K562 (cell line): ENCODE results near the gene ELFN2. TPM values are rescaled to one million over a fixed set of nuclear protein-coding genes. Genes with fewer than 3 reads are reported as not detected.

ENCODE experiments used
- ATAC-seq: fragments of 200-7000 bp; cut with Tn5 transposase; 3 replicates; pipeline ENCODE4 v1.9.1; 2020; ENCODE audit warnings: moderate library complexity
- BruUV-seq: library from RNA; stranded (reverse); fragments of 400-500 nt; replicated peaks from 2 replicates; lab custom pipeline; 2021; lab: Mats Ljungman, UMichigan
- CTCF ChIA-PET: fragments of 300-600 bp; formaldehyde crosslinking; extraction: SDS; loops from one replicate; lab custom pipeline; 2021; ENCODE audit warnings: low intra/inter-chr PET ratio; lab: Yijun Ruan, JAX
- POLR2A ChIA-PET: fragments of 300-600, 350-650 bp; sonication (Branson Sonifier 250); formaldehyde crosslinking; extraction: SDS; loops from one replicate; lab custom pipeline; 2021; ENCODE audit warnings: antibody characterized with exemption, inconsistent platforms; lab: Yijun Ruan, JAX
- DNase-seq, 4 experiments: peaks; one replicate each; pipeline versions ENCODE4 v3.0.0 to v3.0.0-alpha.2; 2011 to 2018; ENCODE audit warnings: low spot score in 3 of 4, mixed read lengths in 3 of 4; ENCODE audit errors: extremely low read depth in 1 of 4
- FAIRE-seq: peaks from 2 replicates; lab custom pipeline; 2011; peaks lifted over from hg19 to GRCh38; lab: Jason Lieb, UNC
- H2AFZ ChIP-seq: 2 replicates; pipeline ENCODE4 v1.6.0; 2011; ENCODE audit warnings: low read depth, low read length, control low read depth, inconsistent platforms
- H3K27ac ChIP-seq: fragments of 200-600 bp; 3 replicates; pipeline ENCODE4 v1.8.0; 2011; ENCODE audit warnings: low read depth, mild to moderate bottlenecking, control low read depth, inconsistent platforms, low read length, moderate library complexity, mixed read lengths; ENCODE audit errors: extremely low read depth
- H3K27me3 ChIP-seq, 2 experiments: fragments of 300-600 bp in 1 of 2; 2 replicates in 1 of 2; 3 replicates in 1 of 2; pipeline versions ENCODE4 v1.6.0 to v1.8.0; 2011; ENCODE audit warnings: inconsistent platforms in 2 of 2, low read length in 2 of 2, mild to moderate bottlenecking in 1 of 2, mixed read lengths in 1 of 2, moderate library complexity in 1 of 2; ENCODE audit not compliant: control insufficient read depth in 2 of 2, insufficient read depth in 2 of 2
- H3K36me3 ChIP-seq: fragments of 300-600 bp; 3 replicates; pipeline ENCODE4 v1.8.0; 2011; ENCODE audit warnings: mild to moderate bottlenecking, low read length, inconsistent platforms; ENCODE audit not compliant: control insufficient read depth, insufficient read depth
- H3K4me1 ChIP-seq, 2 experiments: fragments of 200-600 bp in 1 of 2; replicated peaks in 1 of 2; 2 replicates in 1 of 2; 3 replicates in 1 of 2; pipeline versions ENCODE4 v1.5.1 to v1.8.0; 2011; ENCODE audit warnings: inconsistent platforms in 2 of 2, low read length in 2 of 2, mild to moderate bottlenecking in 1 of 2, mixed read lengths in 1 of 2, moderate library complexity in 1 of 2; ENCODE audit not compliant: control insufficient read depth in 2 of 2, insufficient read depth in 2 of 2
- H3K4me2 ChIP-seq: 2 replicates; pipeline ENCODE4 v1.6.1; 2011; ENCODE audit warnings: low read length, control low read depth, inconsistent platforms, mixed read lengths; ENCODE audit not compliant: insufficient read depth
- H3K4me3 ChIP-seq: fragments of 200-600 bp; sonication (generic), shearing (Covaris generic); 2 replicates; pipeline ENCODE4 v1.5.1; 2016; ENCODE audit warnings: control low read depth, inconsistent platforms
- H3K79me2 ChIP-seq: fragments of 200-600 bp; 3 replicates; pipeline ENCODE4 v1.8.0; 2011; ENCODE audit warnings: low read length, inconsistent platforms; ENCODE audit not compliant: control insufficient read depth, insufficient read depth
- H3K9ac ChIP-seq, 2 experiments: 2 replicates each; pipeline versions ENCODE4 v1.6.0 to v1.6.1; 2011; ENCODE audit warnings: low read depth in 2 of 2, low read length in 2 of 2, control low read depth in 1 of 2, inconsistent platforms in 1 of 2, mild to moderate bottlenecking in 1 of 2, mixed read lengths in 1 of 2; ENCODE audit not compliant: insufficient read depth in 1 of 2
- H3K9me1 ChIP-seq: one replicate; pipeline ENCODE4 v1.6.0; 2011; ENCODE audit warnings: inconsistent platforms, mild to moderate bottlenecking, low read length, moderate library complexity; ENCODE audit not compliant: control insufficient read depth, insufficient read depth
- H3K9me3 ChIP-seq: replicated peaks from 2 replicates; pipeline ENCODE4 v1.5.1; 2011; ENCODE audit warnings: low read depth, low read length, inconsistent platforms; ENCODE audit not compliant: control insufficient read depth, insufficient read depth
- H4K20me1 ChIP-seq: replicated peaks from 2 replicates; pipeline ENCODE4 v1.6.1; 2011; ENCODE audit warnings: low read length, inconsistent platforms, mixed read lengths; ENCODE audit not compliant: control insufficient read depth, insufficient read depth
- CAMTA2 ChIP-seq: fragments of 250-450 bp; sonication (Bioruptor Pico); conservative IDR thresholded peaks from 2 replicates; pipeline ENCODE4 v1.5.1; 2022
- CEBPG ChIP-seq, 3 experiments: fragments of 200-800 bp in 1 of 3; sonication (Bioruptor generic) in 1 of 3; sonication (generic) in 1 of 3; formaldehyde crosslinking in 1 of 3; IDR thresholded peaks in 2 of 3; conservative IDR thresholded peaks in 1 of 3; 2 replicates each; pipeline versions ENCODE4 v1.6.1 to v1.8.0; 2016 to 2022; ENCODE audit warnings: missing compliant biosample characterization in 2 of 3, missing genetic modification characterization in 2 of 3, mild to moderate bottlenecking in 1 of 3, missing genetic modification reagents in 1 of 3
- DNMT1 ChIP-seq: fragments of 450-650 bp; IDR thresholded peaks from 2 replicates; pipeline ENCODE4 v1.6.1; 2016; ENCODE audit warnings: antibody characterized with exemption, mild to moderate bottlenecking
- NCOA2 ChIP-seq, 2 experiments: fragments of 450-650 bp; IDR thresholded peaks; 2 replicates each; pipeline ENCODE4 v1.6.1; 2018; ENCODE audit warnings: mild to moderate bottlenecking in 2 of 2, moderate library complexity in 1 of 2; ENCODE audit not compliant: partially characterized antibody in 2 of 2
- SMAD3 ChIP-seq: fragments of 450-650 bp; formaldehyde crosslinking; conservative IDR thresholded peaks from 2 replicates; pipeline ENCODE4 v1.4.0; 2020; ENCODE audit warnings: mild to moderate bottlenecking
- ZBTB5 ChIP-seq: fragments of 450-650 bp; IDR thresholded peaks from 2 replicates; pipeline ENCODE4 v1.6.1; 2017; ENCODE audit warnings: antibody characterized with exemption
- ZKSCAN8 ChIP-seq: fragments of 200-800 bp; sonication (Bioruptor generic); IDR thresholded peaks from 2 replicates; pipeline ENCODE4 v1.6.1; 2016; ENCODE audit warnings: missing genetic modification characterization, missing compliant biosample characterization
- ZNF311 ChIP-seq: fragments of 250-450 bp; sonication (Bioruptor Pico); IDR thresholded peaks from 2 replicates; pipeline ENCODE4 v1.4.0; 2020; ENCODE audit warnings: mild to moderate bottlenecking, moderate library complexity
- ZNF584 ChIP-seq: fragments of 200-800 bp; sonication (Bioruptor generic); IDR thresholded peaks from 2 replicates; pipeline ENCODE4 v1.6.1; 2016; ENCODE audit warnings: low read depth, mild to moderate bottlenecking, missing genetic modification characterization, missing compliant biosample characterization
- ZNF695 ChIP-seq: fragments of 450-650 bp; formaldehyde crosslinking; IDR thresholded peaks from 2 replicates; pipeline ENCODE4 v1.4.0; 2020; ENCODE audit warnings: mild to moderate bottlenecking, moderate library complexity
- ZSCAN29 ChIP-seq: fragments of 450-650 bp; IDR thresholded peaks from 2 replicates; pipeline ENCODE4 v1.6.1; 2017
- WGBS: fragments of 100-300 bp; shearing (Covaris generic); methylation state at CpG from one replicate; pipeline ENCODE4 v1.1.6; 2016; ENCODE audit warnings: low coverage, mixed read lengths; ENCODE audit not compliant: insufficient coverage; ENCODE audit errors: missing lambda C conversion rate; 5-methylcytosine and 5-hydroxymethylcytosine counted together
- in situ Hi-C: fragments of 300-500 bp; cut with MboI; formaldehyde crosslinking; loops from 4 replicates; pipeline ENCODE4 v1.15.0; 2018; ENCODE audit warnings: inconsistent platforms, mixed read lengths
- intact Hi-C: fragments of 100-400 bp; cut with micrococcal nuclease; formaldehyde crosslinking; loops from 2 replicates; pipeline ENCODE4 v1.14.2; 2022
- polyA plus RNA-seq, 8 experiments: library from polyadenylated mRNA; depleted of rRNA in 4 of 8; stranded (reverse) in 5 of 8; unstranded in 3 of 8; fragments of >200 nt; fragmentation: Nextera tagmentation in 2 of 8; fragmentation: Illumina TruSeq in 1 of 8; extraction: Ambion mirVana in 2 of 8; extraction: Trizol in 1 of 8; gene quantifications; 2 replicates each; pipeline versions ENCODE4 v1.2.1 to v1.2.3, GENCODE V29; 2011 to 2014; ENCODE audit warnings: inconsistent platforms in 1 of 8, missing spikeins in 1 of 8
- total RNA-seq, 7 experiments: library from RNA; depleted of rRNA in 6 of 7; stranded (reverse); fragments of >200 nt in 6 of 7; fragmentation: Illumina TruSeq in 2 of 7; extraction: Trizol in 2 of 7; gene quantifications; 2 replicates each; pipeline versions ENCODE4 v1.2.1 to v1.2.3, GENCODE V29; 2011 to 2021; ENCODE audit warnings: low replicate concordance in 1 of 7
- TF ChIP-seq, protein P1 (sequence below): sonication (generic); formaldehyde crosslinking; IDR thresholded peaks from 2 replicates; pipeline ENCODE4 v1.8.0; 2022; ENCODE audit warnings: mild to moderate bottlenecking, missing genetic modification reagents
- TF ChIP-seq, protein P2 (sequence below): conservative IDR thresholded peaks from 2 replicates; pipeline ENCODE4 v1.6.1; 2011; ENCODE audit warnings: low read depth, mild to moderate bottlenecking, low read length; ENCODE audit not compliant: control insufficient read depth

ELFN2 gene
- total and polyA plus RNA-seq, 9 of the 15 experiments (the other 6 are each of a cell fraction or from before 2014, with no cell fraction given): not detected

- TF ChIP-seq CAMTA2 (CRISPR knock-in tag) (no peak), NCOA2 (IDR thresholded peaks at IDR 0.05; ENCODE audit: partially characterized antibody in 2 of 2) (no peak), ZSCAN29 (no peak), DNMT1 (no peak), CEBPG (CRISPR knock-in tag; IDR thresholded peaks at IDR 0.05) (no peak), CEBPG (tag; conservative IDR thresholded peaks at IDR 0.05 in 1 of 2, IDR thresholded peaks at IDR 0.05 in 1 of 2) (no peak), ZBTB5 (no peak), ZNF695 (CRISPR knock-in tag) (no peak), ZNF311 (CRISPR knock-in tag) (no peak), ZKSCAN8 (CRISPR knock-in tag) (no peak), SMAD3 (CRISPR knock-in tag) (no peak), ZNF584 (CRISPR knock-in tag) (no peak)
- TF ChIP-seq, protein P1, sequence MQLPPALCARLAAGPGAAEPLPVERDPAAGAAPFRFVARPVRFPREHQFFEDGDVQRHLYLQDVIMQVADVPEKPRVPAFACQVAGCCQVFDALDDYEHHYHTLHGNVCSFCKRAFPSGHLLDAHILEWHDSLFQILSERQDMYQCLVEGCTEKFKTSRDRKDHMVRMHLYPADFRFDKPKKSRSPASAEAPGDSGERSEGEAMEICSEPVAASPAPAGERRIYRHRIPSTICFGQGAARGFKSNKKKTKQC: no peak
- TF ChIP-seq, protein P2, sequence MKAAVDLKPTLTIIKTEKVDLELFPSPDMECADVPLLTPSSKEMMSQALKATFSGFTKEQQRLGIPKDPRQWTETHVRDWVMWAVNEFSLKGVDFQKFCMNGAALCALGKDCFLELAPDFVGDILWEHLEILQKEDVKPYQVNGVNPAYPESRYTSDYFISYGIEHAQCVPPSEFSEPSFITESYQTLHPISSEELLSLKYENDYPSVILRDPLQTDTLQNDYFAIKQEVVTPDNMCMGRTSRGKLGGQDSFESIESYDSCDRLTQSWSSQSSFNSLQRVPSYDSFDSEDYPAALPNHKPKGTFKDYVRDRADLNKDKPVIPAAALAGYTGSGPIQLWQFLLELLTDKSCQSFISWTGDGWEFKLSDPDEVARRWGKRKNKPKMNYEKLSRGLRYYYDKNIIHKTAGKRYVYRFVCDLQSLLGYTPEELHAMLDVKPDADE: no peak
- BruUV-seq: no TSS peak
- Histone ChIP-seq H3K36me3 (no peaks in the 10 kb centered on the region), H3K4me3 (no peak overlapping the region), H2AFZ (no peak overlapping the region), H3K4me1 (peaks cover 0 to 15% of the 10 kb centered on the region in 2 experiments; a peak in 2 of 5 replicates), H3K9me1 (no peaks in the 10 kb centered on the region), H3K9ac (no peak overlapping the region), H3K79me2 (no peaks in the 10 kb centered on the region), H3K27ac (no peak overlapping the region), H3K27me3 (peaks cover under 1 to 42% of the 10 kb centered on the region in 2 experiments; a peak in 4 of 5 replicates), H3K4me2 (no peak overlapping the region), H3K9me3 (no peaks in the 10 kb centered on the region), H4K20me1 (peaks cover 6% of the 10 kb centered on the region)
- CTCF ChIA-PET: no interaction called here
- intact Hi-C loops: no loop called here
- FAIRE-seq: no peak
- ATAC-seq: no peak
- DNase-seq: no peak
- WGBS: 7% methylated on average over 8 of the region's 24 CpGs
- in situ Hi-C loops: no loop called here
- POLR2A ChIA-PET: no interaction called here
Observed at GRCh38 chr22:37426706-37427134, 559 bp downstream of the ELFN2 start.
